Measurements from ENCODE around the gene ATP2B3.

- TF ChIP-seq GATA2 (IDR thresholded peaks at IDR 0.05; ENCODE audit: low read depth, low read length) (no peak), GATA3 (IDR thresholded peaks at IDR 0.05; ENCODE audit: low read depth, low read length) (no peak)
Observed at GRCh38 chrX:153473126-153473525, 44.3 kb upstream of the ATP2B3 start.
